HK-2 (cell line): ENCODE results near the gene STOX2.
A peak's percentile ranks its signal among the peaks of the same experiment; 100 is the strongest.

Experiments
- DNase-seq: peaks from one replicate; pipeline ENCODE4 v3.0.0-alpha.2; 2018; ENCODE audit not compliant: unreplicated experiment

STOX2 gene

GRCh38 chr4:183986291-183986970, 81.3 kb downstream of the STOX2 start:
- DNase-seq, result no peak

GRCh38 chr4:183986971-183987946, 82.2 kb downstream of the STOX2 start:
- DNase-seq, result peak; percentile 73

GRCh38 chr4:183987987-183988392, 82.9 kb downstream of the STOX2 start:
- DNase-seq, result peak; percentile 77

GRCh38 chr4:183988874-183989273, 83.8 kb downstream of the STOX2 start:
- DNase-seq, result no peak

GRCh38 chr4:183989461-183989860, 84.4 kb downstream of the STOX2 start:
- DNase-seq, result no peak

- DNase-seq, result no peak
Measured at GRCh38 chr4:183989931-183990330, 84.8 kb downstream of the STOX2 start.

GRCh38 chr4:183993676-183994075, 88.6 kb downstream of the STOX2 start:
- no peak for DNase-seq

GRCh38 chr4:183995570-183995969, 90.5 kb downstream of the STOX2 start:
- no peak for DNase-seq

- no peak for DNase-seq
Measured at GRCh38 chr4:183996868-183997267, 91.8 kb downstream of the STOX2 start.

- no peak for DNase-seq
Measured at GRCh38 chr4:183999435-183999834, 94.3 kb downstream of the STOX2 start.

- no peak for DNase-seq
Measured at GRCh38 chr4:184000457-184001396, 95.6 kb downstream of the STOX2 start.

GRCh38 chr4:184003433-184003832, 98.3 kb downstream of the STOX2 start:
- DNase-seq, result no peak

- peak; percentile 29 for DNase-seq
Measured at GRCh38 chr4:184007891-184008290, 102.8 kb downstream of the STOX2 start.

GRCh38 chr4:184010696-184011095, 105.6 kb downstream of the STOX2 start:
- DNase-seq, result no peak

GRCh38 chr4:184011826-184012380, 106.8 kb downstream of the STOX2 start:
- DNase-seq, result no peak

- no peak for DNase-seq
Measured at GRCh38 chr4:184012937-184013336, 107.8 kb downstream of the STOX2 start.

- DNase-seq, result no peak
Measured at GRCh38 chr4:184014301-184014700, 109.2 kb downstream of the STOX2 start.

GRCh38 chr4:184016759-184017668, 111.9 kb downstream of the STOX2 start:
- no peak for DNase-seq

- DNase-seq, result no peak
Measured at GRCh38 chr4:184019076-184019475, 114.0 kb downstream of the STOX2 start.
